Vagina (tissue), 2 donors: Measurements from ENCODE around the gene TENM4. TPM values are rescaled to one million over a fixed set of nuclear protein-coding genes. Genes with fewer than 3 reads are reported as not detected.

Source experiments
- DNase-seq, 2 donors: peaks; one replicate each; pipeline ENCODE4 v3.0.0-alpha.2; 2017; ENCODE audit errors: extremely low spot score in 2 of 2
- H3K27ac ChIP-seq: fragments of 200-600 bp; sonication (generic); one replicate; pipeline ENCODE4 v1.5.1; 2019
- H3K27me3 ChIP-seq: fragments of 200-600 bp; sonication (generic); one replicate; pipeline ENCODE4 v1.5.1; 2019
- H3K36me3 ChIP-seq, 2 donors: fragments of 200-600 bp; sonication (generic); one replicate each; pipeline ENCODE4 v1.5.1; 2017 to 2019
- H3K4me1 ChIP-seq: fragments of 200-600 bp; sonication (generic); one replicate; pipeline ENCODE4 v1.5.1; 2019
- H3K4me3 ChIP-seq, 2 donors: fragments of 200-600 bp; sonication (generic); 1 replicate in 1 of 2; 2 replicates in 1 of 2; pipeline ENCODE4 v1.5.1; 2016 to 2019
- H3K9me3 ChIP-seq: fragments of 200-600 bp; sonication (generic); one replicate; pipeline ENCODE4 v1.5.1; 2019
- CTCF ChIP-seq, 3 experiments: fragments of 450-650 bp in 2 of 3; fragments of 200-600 bp in 1 of 3; sonication (generic) in 1 of 3; IDR thresholded peaks; one replicate each; pipeline ENCODE4 v1.5.1; 2017 to 2019; ENCODE audit warnings: antibody characterized with exemption in 3 of 3, mild to moderate bottlenecking in 2 of 3, moderate library complexity in 2 of 3
- POLR2A ChIP-seq, 2 donors: fragments of 450-650 bp; IDR thresholded peaks; one replicate each; pipeline ENCODE4 v1.6.1; 2017; ENCODE audit warnings: antibody characterized with exemption in 2 of 2, mild to moderate bottlenecking in 2 of 2, moderate library complexity in 2 of 2
- POLR2AphosphoS5 ChIP-seq, 2 donors: sonication (generic); formaldehyde crosslinking; IDR thresholded peaks; one replicate each; pipeline ENCODE4 v1.9.0; 2017; ENCODE audit warnings: antibody characterized with exemption in 2 of 2, mild to moderate bottlenecking in 2 of 2, low read depth in 1 of 2; ENCODE audit not compliant: insufficient read depth in 1 of 2
- intact Hi-C: fragments of 100-400 bp; cut with DNase I; formaldehyde crosslinking; loops from one replicate; pipeline ENCODE4 v1.15.1; 2023
- total RNA-seq: library from RNA; depleted of rRNA; stranded (reverse); fragments of >200 nt; gene quantifications from one replicate; pipeline ENCODE4 v1.2.3, GENCODE V29; 2016

TENM4 gene
- total RNA-seq, 1 donor from 2014 or later = 12.5 TPM

GRCh38 chr11:79129702-79130101, 311.1 kb downstream of the TENM4 start:
- Histone ChIP-seq H3K36me3 (no peaks in the 10 kb centered on the region), H3K27ac (no peak overlapping the region), H3K4me1 (no peaks in the 10 kb centered on the region), H3K9me3 (no peaks in the 10 kb centered on the region), H3K4me3 (no peak overlapping the region), H3K27me3 (no peaks in the 10 kb centered on the region)
- no peak for DNase-seq
- TF ChIP-seq CTCF (IDR thresholded peaks at IDR 0.05) (no peak), POLR2A (IDR thresholded peaks at IDR 0.05) (no peak), POLR2AphosphoS5 (IDR thresholded peaks at IDR 0.05; ENCODE audit: insufficient read depth in 1 of 2, low read depth in 1 of 2) (no peak)
- intact Hi-C loops = no loop called here

- no peak overlapping the region for H3K4me3 ChIP-seq
- no peak for DNase-seq
- no peaks in the 10 kb centered on the region for H3K4me1 ChIP-seq
- no peak for TF ChIP-seq POLR2AphosphoS5 (IDR thresholded peaks at IDR 0.05; ENCODE audit: insufficient read depth in 1 of 2, low read depth in 1 of 2)
- no peaks in the 10 kb centered on the region for H3K36me3 ChIP-seq
- no peak overlapping the region for H3K27ac ChIP-seq
- no peaks in the 10 kb centered on the region for H3K9me3 ChIP-seq
- intact Hi-C loops = no loop called here
- no peaks in the 10 kb centered on the region for H3K27me3 ChIP-seq
Observed at GRCh38 chr11:79128291-79128690, 312.5 kb downstream of the TENM4 start.

- no peaks in the 10 kb centered on the region for H3K27me3 ChIP-seq
- no peak for TF ChIP-seq POLR2A (IDR thresholded peaks at IDR 0.05)
- TF ChIP-seq POLR2AphosphoS5 (IDR thresholded peaks at IDR 0.05; ENCODE audit: insufficient read depth in 1 of 2, low read depth in 1 of 2) = no peak
- no peak for TF ChIP-seq CTCF (IDR thresholded peaks at IDR 0.05)
- no peak for DNase-seq
- no peaks in the 10 kb centered on the region for H3K4me1 ChIP-seq
- H3K9me3 ChIP-seq = no peaks in the 10 kb centered on the region
- no peak overlapping the region for H3K27ac ChIP-seq
- no peak overlapping the region for H3K4me3 ChIP-seq
- intact Hi-C loops = no loop called here
- no peaks in the 10 kb centered on the region for H3K36me3 ChIP-seq
Observed at GRCh38 chr11:79122759-79123158, 318.1 kb downstream of the TENM4 start.

GRCh38 chr11:79121351-79121750, 319.5 kb downstream of the TENM4 start:
- Histone ChIP-seq H3K27ac (no peak overlapping the region), H3K36me3 (no peaks in the 10 kb centered on the region), H3K9me3 (no peaks in the 10 kb centered on the region), H3K27me3 (no peaks in the 10 kb centered on the region), H3K4me3 (no peak overlapping the region), H3K4me1 (no peaks in the 10 kb centered on the region)
- DNase-seq = no peak
- intact Hi-C loops = no loop called here
- no peak for TF ChIP-seq POLR2AphosphoS5 (IDR thresholded peaks at IDR 0.05; ENCODE audit: insufficient read depth in 1 of 2, low read depth in 1 of 2)
- no peak for TF ChIP-seq CTCF (IDR thresholded peaks at IDR 0.05)
- TF ChIP-seq POLR2A (IDR thresholded peaks at IDR 0.05) = no peak

GRCh38 chr11:79119491-79120284, 321.1 kb downstream of the TENM4 start:
- no peak overlapping the region for H3K27ac ChIP-seq
- H3K4me3 ChIP-seq = no peak overlapping the region
- H3K36me3 ChIP-seq = no peaks in the 10 kb centered on the region
- H3K27me3 ChIP-seq = no peaks in the 10 kb centered on the region
- no peaks in the 10 kb centered on the region for H3K4me1 ChIP-seq
- intact Hi-C loops = no loop called here
- no peak for DNase-seq
- no peaks in the 10 kb centered on the region for H3K9me3 ChIP-seq
- TF ChIP-seq CTCF (IDR thresholded peaks at IDR 0.05) (no peak), POLR2A (IDR thresholded peaks at IDR 0.05) (no peak), POLR2AphosphoS5 (IDR thresholded peaks at IDR 0.05; ENCODE audit: insufficient read depth in 1 of 2, low read depth in 1 of 2) (no peak)
